H9 (cell line): ENCODE measurements around the gene SYNE2. TPM values are rescaled to one million over a fixed set of nuclear protein-coding genes. Genes with fewer than 3 reads are reported as not detected.

ENCODE experiments used
- DNase-seq: peaks from one replicate; pipeline ENCODE4 v3.0.0-alpha.2; 2017
- H2AFZ ChIP-seq: one replicate; pipeline ENCODE4 v1.6.1; 2013; ENCODE audit warnings: mild to moderate bottlenecking, low read length, control low read depth, moderate library complexity
- H2AK5ac ChIP-seq: 2 replicates; pipeline ENCODE4 v1.6.1; 2013; ENCODE audit warnings: low read length, control low read depth, mixed read lengths; ENCODE audit not compliant: insufficient read length
- H2BK120ac ChIP-seq: one replicate; pipeline ENCODE4 v1.6.1; 2013; ENCODE audit warnings: low read depth, mild to moderate bottlenecking, low read length, control low read depth, inconsistent platforms; ENCODE audit not compliant: poor library complexity, severe bottlenecking
- H2BK12ac ChIP-seq: 2 replicates; pipeline ENCODE4 v1.6.1; 2013; ENCODE audit warnings: low read length, control low read depth, mixed read lengths, low read depth; ENCODE audit not compliant: insufficient read length
- H2BK15ac ChIP-seq: 2 replicates; pipeline ENCODE4 v1.6.1; 2013; ENCODE audit warnings: low read depth, low read length, control low read depth
- H2BK20ac ChIP-seq: one replicate; pipeline ENCODE4 v1.6.1; 2013; ENCODE audit warnings: low read depth, mild to moderate bottlenecking, low read length, control low read depth, inconsistent platforms; ENCODE audit not compliant: poor library complexity, severe bottlenecking
- H2BK5ac ChIP-seq: 2 replicates; pipeline ENCODE4 v1.6.1; 2013; ENCODE audit warnings: low read length, control low read depth, mixed read lengths; ENCODE audit not compliant: insufficient read length
- H3K14ac ChIP-seq: 2 replicates; pipeline ENCODE4 v1.6.1; 2013; ENCODE audit warnings: low read length, control low read depth; ENCODE audit not compliant: insufficient read depth
- H3K18ac ChIP-seq: 2 replicates; pipeline ENCODE4 v1.6.1; 2013; ENCODE audit warnings: low read depth, mild to moderate bottlenecking, mixed read lengths, low read length, control low read depth; ENCODE audit not compliant: insufficient read length
- H3K23ac ChIP-seq: 2 replicates; pipeline ENCODE4 v1.6.1; 2013; ENCODE audit warnings: low read length, control low read depth, mixed read lengths, low read depth; ENCODE audit not compliant: insufficient read length
- H3K23me2 ChIP-seq: 2 replicates; pipeline ENCODE4 v1.6.1; 2013; ENCODE audit warnings: low read depth, mild to moderate bottlenecking, mixed read lengths, low read length, control low read depth; ENCODE audit not compliant: insufficient read length, poor library complexity, severe bottlenecking
- H3K27ac ChIP-seq: 2 replicates; pipeline ENCODE4 v1.5.1; 2013; ENCODE audit warnings: low read length, control low read depth, mixed read lengths, low read depth; ENCODE audit not compliant: insufficient read length
- H3K27me3 ChIP-seq: 2 replicates; pipeline ENCODE4 v1.6.1; 2013; ENCODE audit warnings: low read length, control low read depth, inconsistent platforms; ENCODE audit not compliant: insufficient read depth
- H3K4ac ChIP-seq: 2 replicates; pipeline ENCODE4 v1.6.1; 2013; ENCODE audit warnings: low read depth, mild to moderate bottlenecking, control low read depth, inconsistent platforms, low read length, moderate library complexity
- H3K4me1 ChIP-seq: 2 replicates; pipeline ENCODE4 v1.6.1; 2013; ENCODE audit warnings: low read length, control low read depth, inconsistent platforms; ENCODE audit not compliant: insufficient read depth
- H3K4me2 ChIP-seq: 2 replicates; pipeline ENCODE4 v1.6.1; 2013; ENCODE audit warnings: low read length, control low read depth, mixed read lengths; ENCODE audit not compliant: insufficient read length, insufficient read depth
- H3K56ac ChIP-seq: 2 replicates; pipeline ENCODE4 v1.6.1; 2013; ENCODE audit warnings: low read depth, mild to moderate bottlenecking, mixed read lengths, low read length, control low read depth; ENCODE audit not compliant: insufficient read length
- H3K79me1 ChIP-seq: 2 replicates; pipeline ENCODE4 v1.6.1; 2013; ENCODE audit warnings: low read depth, mild to moderate bottlenecking, moderate library complexity, low read length, control low read depth, inconsistent platforms; ENCODE audit not compliant: insufficient read depth, poor library complexity, severe bottlenecking
- H3K79me2 ChIP-seq: 2 replicates; pipeline ENCODE4 v1.6.1; 2013; ENCODE audit warnings: low read length, control low read depth, inconsistent platforms; ENCODE audit not compliant: insufficient read depth
- H3K9ac ChIP-seq: 2 replicates; pipeline ENCODE4 v1.6.1; 2013; ENCODE audit warnings: low read length, control low read depth, mixed read lengths; ENCODE audit not compliant: insufficient read length; ENCODE audit errors: extremely low read depth
- H3K9me3 ChIP-seq: one replicate; pipeline ENCODE4 v1.6.1; 2013; ENCODE audit warnings: low read depth, low read length, inconsistent platforms; ENCODE audit not compliant: control insufficient read depth
- H3T11ph ChIP-seq: one replicate; pipeline ENCODE4 v1.6.1; 2013; ENCODE audit warnings: mild to moderate bottlenecking, low read length, control low read depth, inconsistent platforms
- H4K20me1 ChIP-seq: one replicate; pipeline ENCODE4 v1.6.1; 2013; ENCODE audit not compliant: control insufficient read depth, insufficient read length, insufficient read depth
- H4K5ac ChIP-seq: 2 replicates; pipeline ENCODE4 v1.6.1; 2013; ENCODE audit warnings: low read depth, mild to moderate bottlenecking, mixed read lengths, low read length, control low read depth; ENCODE audit not compliant: insufficient read length
- H4K8ac ChIP-seq: replicated peaks from 2 replicates; pipeline ENCODE4 v1.6.1; 2013; ENCODE audit warnings: low read length, control low read depth, mixed read lengths, low read depth; ENCODE audit not compliant: insufficient read length
- H4K91ac ChIP-seq: 2 replicates; pipeline ENCODE4 v1.6.1; 2013; ENCODE audit warnings: low read depth, mild to moderate bottlenecking, moderate library complexity, mixed read lengths, low read length, control low read depth; ENCODE audit not compliant: insufficient read length
- H3K27ac Mint-ChIP-seq, 3 experiments: 2 replicates in 2 of 3; 3 replicates in 1 of 3; pipeline ENCODE4 v1.8.0; 2020 to 2021; ENCODE audit warnings: mixed read lengths in 3 of 3, mild to moderate bottlenecking in 1 of 3, moderate library complexity in 1 of 3
- H3K27me3 Mint-ChIP-seq: 2 replicates; pipeline ENCODE4 v1.8.0; 2021; ENCODE audit warnings: low read depth, mild to moderate bottlenecking, moderate library complexity, mixed read lengths
- H3K36me3 Mint-ChIP-seq, 3 experiments: 2 replicates in 2 of 3; 3 replicates in 1 of 3; pipeline ENCODE4 v1.8.0; 2020 to 2021; ENCODE audit warnings: low read depth in 3 of 3, mixed read lengths in 3 of 3; ENCODE audit not compliant: insufficient read depth in 1 of 3
- H3K4me1 Mint-ChIP-seq, 2 experiments: 2 replicates each; pipeline ENCODE4 v1.8.0; 2020; ENCODE audit warnings: mixed read lengths in 2 of 2
- H3K4me3 Mint-ChIP-seq, 2 experiments: 2 replicates in 1 of 2; 3 replicates in 1 of 2; pipeline ENCODE4 v1.8.0; 2020 to 2021; ENCODE audit warnings: mild to moderate bottlenecking in 2 of 2, mixed read lengths in 2 of 2, moderate library complexity in 1 of 2
- H3K9me3 Mint-ChIP-seq, 2 experiments: 2 replicates in 1 of 2; 3 replicates in 1 of 2; pipeline ENCODE4 v1.8.0; 2020; ENCODE audit warnings: mild to moderate bottlenecking in 2 of 2, mixed read lengths in 2 of 2, moderate library complexity in 1 of 2
- CTCF ChIP-seq: fragments of 200-600 bp; sonication (generic); conservative IDR thresholded peaks from 3 replicates; pipeline ENCODE4 v1.8.0; 2021; ENCODE audit warnings: antibody characterized with exemption, mild to moderate bottlenecking
- WGBS: extraction: QIAGEN DNeasy Blood & Tissue Kit; methylation state at CpG from one replicate; pipeline ENCODE4 v1.1.7; 2013; ENCODE audit warnings: missing lambda C conversion rate, low lambda C conversion rate, mixed read lengths; ENCODE audit not compliant: insufficient read length; ENCODE audit errors: extremely low coverage; 5-methylcytosine and 5-hydroxymethylcytosine counted together
- total RNA-seq: library from RNA; stranded (reverse); gene quantifications from 2 replicates; pipeline ENCODE4 v1.2.1, GENCODE V29; 2021

The SYNE2 gene
- total RNA-seq, 1 experiment from 2014 or later = 43.3 TPM

- peaks cover under 1 to 7% (median 2%) of the 10 kb centered on the region in 3 experiments; a peak in 5 of 7 replicates for H3K36me3 Mint-ChIP-seq
- Histone ChIP-seq H3K79me1 (no peaks in the 10 kb centered on the region), H3K9me3 (no peaks in the 10 kb centered on the region), H2BK5ac (no peak overlapping the region), H2AFZ (no peak overlapping the region), H3K23ac (no peak overlapping the region), H3K9ac (no peak overlapping the region), H3K79me2 (no peaks in the 10 kb centered on the region), H2BK15ac (no peak overlapping the region), H4K8ac (no peak overlapping the region), H2BK20ac (no peak overlapping the region), H4K91ac (no peak overlapping the region), H3K4me2 (no peak overlapping the region), H3K4me1 (no peaks in the 10 kb centered on the region; the same call in 1 of the 2 replicates), H4K20me1 (no peaks in the 10 kb centered on the region), H3K4ac (no peak overlapping the region), H2AK5ac (no peak overlapping the region), H4K5ac (no peak overlapping the region), H3K27ac (no peak overlapping the region), H3K23me2 (no peaks in the 10 kb centered on the region), H2BK12ac (no peak overlapping the region), H3T11ph (no peak overlapping the region), H2BK120ac (no peak overlapping the region), H3K14ac (no peak overlapping the region), H3K18ac (no peak overlapping the region), H3K27me3 (no peaks in the 10 kb centered on the region), H3K56ac (no peak overlapping the region)
- H3K27me3 Mint-ChIP-seq = no peaks in the 10 kb centered on the region
- no peak overlapping the region for H3K4me3 Mint-ChIP-seq
- no CpG with 5 or more reads among the region's 2 CpGs for WGBS
- no peak for TF ChIP-seq CTCF
- no peak for DNase-seq
- H3K9me3 Mint-ChIP-seq = no peaks in the 10 kb centered on the region
- no peak overlapping the region for H3K27ac Mint-ChIP-seq
- H3K4me1 Mint-ChIP-seq = peaks cover 17 to 20% of the 10 kb centered on the region in 2 experiments
These were observed 108.2 kb downstream of the SYNE2 start for GRCh38 chr14:63960926-63961567.
